Stomach (tissue), 9 donors: ENCODE data around the gene LINGO4. TPM values are rescaled to one million over a fixed set of nuclear protein-coding genes. Genes with fewer than 3 reads are reported as not detected.

Experiments
- DNase-seq, 2 donors: peaks; one replicate each; pipeline versions ENCODE4 v3.0.0 to v3.0.0-alpha.2; 2013 to 2019
- H3K27ac ChIP-seq, 5 donors: fragments of 200-600 bp in 4 of 5; sonication (generic) in 4 of 5; one replicate each; pipeline ENCODE4 v1.5.1; 2013 to 2019; ENCODE audit warnings: mild to moderate bottlenecking in 1 of 5, moderate library complexity in 1 of 5
- H3K27me3 ChIP-seq, 3 donors: fragments of 200-600 bp; sonication (generic); one replicate each; pipeline ENCODE4 v1.5.1; 2017 to 2019; ENCODE audit warnings: mixed run types in 1 of 3
- H3K36me3 ChIP-seq, 4 donors: fragments of 200-600 bp; sonication (generic); 1 replicate in 3 of 4; 2 replicates in 1 of 4; pipeline ENCODE4 v1.5.1; 2016 to 2019
- H3K4me1 ChIP-seq, 4 donors: fragments of 200-600 bp; sonication (generic); one replicate each; pipeline ENCODE4 v1.5.1; 2016 to 2019
- H3K4me3 ChIP-seq, 4 donors: fragments of 200-600 bp; sonication (generic) in 3 of 4; one replicate each; pipeline ENCODE4 v1.5.1; 2016 to 2019; ENCODE audit warnings: mild to moderate bottlenecking in 1 of 4
- H3K9me3 ChIP-seq, 4 donors: fragments of 200-600 bp; sonication (generic); one replicate each; pipeline ENCODE4 v1.5.1; 2016 to 2019
- EP300 ChIP-seq: sonication (generic); formaldehyde crosslinking; IDR thresholded peaks from one replicate; pipeline ENCODE4 v1.6.1; 2017; ENCODE audit warnings: antibody characterized with exemption
- POLR2A ChIP-seq, 4 donors: fragments of 450-650 bp; IDR thresholded peaks; one replicate each; pipeline ENCODE4 v1.6.1; 2016; ENCODE audit warnings: antibody characterized with exemption in 4 of 4, control low read depth in 2 of 4, mild to moderate bottlenecking in 1 of 4, moderate library complexity in 1 of 4
- POLR2AphosphoS5 ChIP-seq, 3 donors: sonication (generic); formaldehyde crosslinking; IDR thresholded peaks; one replicate each; pipeline ENCODE4 v1.6.1; 2016; ENCODE audit warnings: antibody characterized with exemption in 3 of 3
- WGBS, 5 donors: extraction: QIAGEN DNeasy Blood & Tissue Kit in 3 of 5; methylation state at CpG; one replicate each; pipeline versions ENCODE4 v1.1.5 to v1.1.7; 2013 to 2018; 5-methylcytosine and 5-hydroxymethylcytosine counted together
- intact Hi-C: fragments of 100-400 bp; cut with DNase I; formaldehyde crosslinking; loops from one replicate; pipeline ENCODE4 v1.15.1; 2023; ENCODE audit warnings: low total_unique reads
- polyA plus RNA-seq, 3 donors: library from polyadenylated mRNA; stranded (reverse); fragments of 200-250 nt; gene quantifications; one replicate each; pipeline ENCODE4 v1.2.3, GENCODE V29; 2013
- total RNA-seq, 5 donors: library from RNA; depleted of rRNA; stranded (reverse); fragments of >200 nt; gene quantifications; one replicate each; pipeline versions ENCODE4 v1.1.0 to v1.2.3, GENCODE V29; 2014 to 2016
- TF ChIP-seq, protein P1 (sequence below), 7 experiments: fragments of 450-650 bp in 4 of 7; fragments of 200-600 bp in 3 of 7; sonication (generic) in 3 of 7; IDR thresholded peaks; one replicate each; pipeline ENCODE4 v1.5.1; 2016 to 2019; ENCODE audit warnings: antibody characterized with exemption in 7 of 7, control low read depth in 2 of 7, mild to moderate bottlenecking in 1 of 7
- donor health status: healthy with polysubstance abuse.
- donor health status: Bipolar disorder and iron deficiency.
- donor health status: healthy.

Gene LINGO4
- total and polyA plus RNA-seq, 8 donors = 0.06 to 3.2 TPM; not detected in 6

DNA sequence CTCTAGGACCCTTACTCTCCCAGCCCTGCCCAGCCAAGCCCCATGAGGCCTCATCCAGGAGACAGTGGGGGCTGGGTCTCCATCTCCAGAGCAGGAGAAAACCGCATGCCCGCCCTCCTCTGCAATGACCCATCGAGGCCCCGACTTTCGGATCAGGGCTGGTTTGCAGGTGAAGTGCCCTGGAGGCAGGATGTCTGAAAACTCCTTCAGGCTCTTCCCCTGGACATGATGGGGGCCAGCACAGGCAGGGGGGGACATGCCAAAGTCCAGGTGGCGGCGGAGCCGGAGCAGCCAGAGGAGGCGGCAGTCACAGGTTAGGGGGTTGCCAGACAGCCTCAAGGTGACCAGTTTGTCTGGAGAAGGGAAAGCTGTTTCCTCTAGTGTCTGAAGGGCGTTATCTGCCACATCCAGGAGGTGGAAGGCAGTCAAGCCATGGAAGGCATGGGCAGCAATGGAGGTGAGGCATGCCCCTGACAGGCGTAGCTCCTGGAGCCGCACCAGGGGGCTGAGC, 3.9 kb downstream of the LINGO4 start:
- intact Hi-C loops = no loop called here
- Histone ChIP-seq H3K27me3 (peaks cover 0 to 41% (median 0%) of the 10 kb centered on the region in 3 donors), H3K27ac (no peak overlapping the region), H3K4me3 (no peak overlapping the region), H3K36me3 (no peaks in the 10 kb centered on the region), H3K4me1 (no peaks in the 10 kb centered on the region), H3K9me3 (no peaks in the 10 kb centered on the region)
- TF ChIP-seq POLR2A (IDR thresholded peaks at IDR 0.05) (no peak), EP300 (no peak), POLR2AphosphoS5 (IDR thresholded peaks at IDR 0.05) (no peak)
- TF ChIP-seq, protein P1, sequence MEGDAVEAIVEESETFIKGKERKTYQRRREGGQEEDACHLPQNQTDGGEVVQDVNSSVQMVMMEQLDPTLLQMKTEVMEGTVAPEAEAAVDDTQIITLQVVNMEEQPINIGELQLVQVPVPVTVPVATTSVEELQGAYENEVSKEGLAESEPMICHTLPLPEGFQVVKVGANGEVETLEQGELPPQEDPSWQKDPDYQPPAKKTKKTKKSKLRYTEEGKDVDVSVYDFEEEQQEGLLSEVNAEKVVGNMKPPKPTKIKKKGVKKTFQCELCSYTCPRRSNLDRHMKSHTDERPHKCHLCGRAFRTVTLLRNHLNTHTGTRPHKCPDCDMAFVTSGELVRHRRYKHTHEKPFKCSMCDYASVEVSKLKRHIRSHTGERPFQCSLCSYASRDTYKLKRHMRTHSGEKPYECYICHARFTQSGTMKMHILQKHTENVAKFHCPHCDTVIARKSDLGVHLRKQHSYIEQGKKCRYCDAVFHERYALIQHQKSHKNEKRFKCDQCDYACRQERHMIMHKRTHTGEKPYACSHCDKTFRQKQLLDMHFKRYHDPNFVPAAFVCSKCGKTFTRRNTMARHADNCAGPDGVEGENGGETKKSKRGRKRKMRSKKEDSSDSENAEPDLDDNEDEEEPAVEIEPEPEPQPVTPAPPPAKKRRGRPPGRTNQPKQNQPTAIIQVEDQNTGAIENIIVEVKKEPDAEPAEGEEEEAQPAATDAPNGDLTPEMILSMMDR (IDR thresholded peaks at IDR 0.05) = no peak
- whole genome bisulfite sequencing, 5 donors = 87 to 95% (median 92%) methylated on average over 10 to 12 of the region's 12 CpGs
- DNase-seq = no peak

DNA sequence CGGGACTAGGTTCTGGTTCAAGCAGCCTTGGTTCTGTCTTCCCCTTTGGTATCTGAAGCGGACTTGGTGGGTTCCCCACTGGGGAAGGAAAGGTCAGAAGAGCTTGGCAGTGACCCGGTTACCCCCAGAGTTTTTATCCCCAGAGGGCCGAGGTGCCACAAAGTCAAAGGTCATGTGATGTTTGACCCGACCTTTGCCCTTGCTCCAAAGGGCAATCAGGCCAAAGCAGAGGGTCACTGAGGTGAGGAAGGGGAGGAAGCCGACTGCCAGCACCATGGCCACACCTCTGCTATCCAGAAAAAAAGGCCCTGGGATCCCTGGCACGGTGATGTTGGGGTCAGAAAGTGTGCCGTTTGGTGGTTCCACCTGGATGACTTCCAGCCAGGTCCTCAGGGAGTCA, 4.4 kb downstream of the LINGO4 start:
- no peak for TF ChIP-seq POLR2A (IDR thresholded peaks at IDR 0.05)
- TF ChIP-seq, protein P1 (IDR thresholded peaks at IDR 0.05) = no peak
- TF ChIP-seq EP300 = no peak
- no peak for TF ChIP-seq POLR2AphosphoS5 (IDR thresholded peaks at IDR 0.05)
- no peak for DNase-seq
- Histone ChIP-seq H3K27ac (no peak overlapping the region), H3K27me3 (peaks cover 0 to 41% (median 0%) of the 10 kb centered on the region in 3 donors), H3K9me3 (no peaks in the 10 kb centered on the region), H3K4me3 (no peak overlapping the region), H3K4me1 (no peaks in the 10 kb centered on the region), H3K36me3 (no peaks in the 10 kb centered on the region)
- 59 to 68% (median 63%) methylated on average over 1 to 8 of the region's 8 CpGs for WGBS, 5 donors
- intact Hi-C loops = no loop called here

DNA sequence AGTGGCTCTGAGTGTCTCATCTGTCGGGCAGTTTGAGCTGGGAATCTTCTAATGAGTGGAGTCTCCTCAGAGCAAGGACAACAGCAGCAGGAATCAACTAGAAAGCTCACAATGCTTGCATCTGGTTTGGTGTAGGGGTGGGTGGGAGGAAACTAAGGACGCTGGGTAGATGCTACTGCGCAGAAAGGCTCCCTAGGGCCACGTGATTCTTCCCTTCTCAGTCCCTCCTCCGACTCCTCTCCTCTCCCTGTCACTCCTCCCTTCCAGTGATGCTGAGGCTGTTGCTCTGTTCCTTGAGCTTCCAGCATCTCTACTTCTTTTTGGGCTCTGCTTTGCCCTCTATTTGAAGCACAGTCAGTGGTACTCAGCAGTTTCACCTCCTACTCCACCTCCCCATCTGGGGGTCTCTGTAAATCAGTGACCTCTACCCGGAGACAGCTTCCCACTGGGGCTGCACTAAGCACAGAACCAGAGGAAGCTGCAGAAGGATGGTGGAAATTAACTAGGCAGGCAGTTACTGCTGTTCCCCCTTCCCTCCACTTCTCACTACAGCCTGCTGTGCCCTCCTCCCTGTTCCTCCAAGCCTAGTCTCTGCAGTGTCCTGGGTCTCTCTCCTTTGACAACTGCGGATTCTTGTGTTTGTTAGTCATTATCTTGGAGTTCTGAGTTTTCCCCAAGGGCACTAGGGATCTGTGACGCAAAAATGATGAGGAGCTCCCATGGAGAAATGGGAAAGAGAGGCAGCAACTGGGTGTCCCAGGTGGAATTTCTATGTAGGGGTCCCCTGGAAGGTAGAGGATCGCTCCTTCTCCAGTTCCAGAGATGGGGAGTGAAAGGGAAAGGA, 5.8 kb downstream of the LINGO4 start:
- Histone ChIP-seq H3K9me3 (no peaks in the 10 kb centered on the region), H3K4me3 (no peak overlapping the region), H3K36me3 (peaks cover 0 to under 1% (median 0%) of the 10 kb centered on the region in 4 donors), H3K27ac (no peak overlapping the region), H3K4me1 (no peaks in the 10 kb centered on the region), H3K27me3 (peaks cover 0 to 41% (median 0%) of the 10 kb centered on the region in 3 donors)
- no peak for DNase-seq
- intact Hi-C loops = no loop called here
- TF ChIP-seq POLR2A (IDR thresholded peaks at IDR 0.05) (no peak), EP300 (no peak), POLR2AphosphoS5 (IDR thresholded peaks at IDR 0.05) (no peak)
- TF ChIP-seq, protein P1 (IDR thresholded peaks at IDR 0.05) = no peak
- WGBS, 5 donors = 51 to 62% (median 59%) methylated on average over 9 of the region's 9 CpGs

DNA sequence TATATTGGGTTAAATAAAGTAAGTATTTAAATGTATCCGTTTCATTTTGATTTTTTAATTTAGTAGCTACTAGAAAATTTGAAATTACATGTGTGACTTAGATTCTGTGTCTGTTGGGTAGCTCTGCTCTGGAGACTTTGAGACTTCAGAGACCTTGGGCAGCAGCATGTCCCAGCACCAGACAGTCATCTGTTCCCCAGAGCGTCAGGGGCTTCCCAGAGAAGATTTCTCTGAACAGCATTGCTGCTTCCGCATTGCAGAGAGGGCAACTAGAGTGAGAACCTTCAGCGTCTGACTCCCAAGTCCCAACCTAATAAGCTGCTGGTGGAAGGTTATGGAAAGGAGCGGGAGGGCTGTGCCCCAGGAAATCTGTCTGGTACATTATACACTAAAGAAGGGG, 6.6 kb downstream of the LINGO4 start:
- no peak overlapping the region for H3K4me3 ChIP-seq
- intact Hi-C loops = no loop called here
- H3K9me3 ChIP-seq = no peaks in the 10 kb centered on the region
- H3K27ac ChIP-seq = no peak overlapping the region
- TF ChIP-seq POLR2A (IDR thresholded peaks at IDR 0.05) = no peak
- TF ChIP-seq POLR2AphosphoS5 (IDR thresholded peaks at IDR 0.05) = no peak
- TF ChIP-seq, protein P1 (IDR thresholded peaks at IDR 0.05) = no peak
- no peak for TF ChIP-seq EP300
- DNase-seq = no peak
- peaks cover 0 to 37% (median 0%) of the 10 kb centered on the region in 3 donors for H3K27me3 ChIP-seq
- WGBS, 5 donors = 88 to 96% (median 90%) methylated on average over 5 of the region's 5 CpGs
- peaks cover 0 to 6% (median 0%) of the 10 kb centered on the region in 4 donors for H3K36me3 ChIP-seq
- H3K4me1 ChIP-seq = no peaks in the 10 kb centered on the region
